HepG2 (cell line): ENCODE results near the gene CIB1.

Source experiments
- BHLHE40 ChIP-seq: IDR thresholded peaks from 2 replicates; pipeline ENCODE4 v1.6.1; 2011; ENCODE audit warnings: low read length, improper control_type of control experiment
- EP300 ChIP-seq, 3 experiments: sonication (generic) in 1 of 3; formaldehyde crosslinking in 1 of 3; IDR thresholded peaks; 2 replicates each; pipeline versions ENCODE4 v1.5.1 to v1.6.1; 2011 to 2020; ENCODE audit warnings: low read depth in 2 of 3, low read length in 2 of 3, borderline replicate concordance in 1 of 3, improper control_type of control experiment in 1 of 3, mild to moderate bottlenecking in 1 of 3, missing genetic modification reagents in 1 of 3, moderate library complexity in 1 of 3
- EZH2 ChIP-seq: conservative IDR thresholded peaks from 2 replicates; pipeline ENCODE4 v1.6.1; 2012; ENCODE audit warnings: mild to moderate bottlenecking, low read depth, low read length, moderate library complexity
- FOSL1 ChIP-seq: sonication (generic); formaldehyde crosslinking; IDR thresholded peaks from 2 replicates; pipeline ENCODE4 v1.9.0; 2021; ENCODE audit warnings: missing genetic modification reagents, borderline replicate concordance
- FOXJ3 ChIP-seq: sonication (generic); formaldehyde crosslinking; IDR thresholded peaks from 2 replicates; pipeline ENCODE4 v1.4.0; 2020; ENCODE audit warnings: missing genetic modification reagents, mild to moderate bottlenecking, borderline replicate concordance
- HNF4G ChIP-seq, 2 experiments: sonication (generic) in 1 of 2; formaldehyde crosslinking in 1 of 2; IDR thresholded peaks; 2 replicates each; pipeline versions ENCODE4 v1.4.0 to v1.6.1; 2011 to 2020; ENCODE audit warnings: borderline replicate concordance in 2 of 2, low read depth in 2 of 2, mild to moderate bottlenecking in 2 of 2, low read length in 1 of 2, missing genetic modification reagents in 1 of 2, moderate library complexity in 1 of 2
- SUZ12 ChIP-seq: fragments of 150-350 bp; IDR thresholded peaks from 2 replicates; pipeline ENCODE4 v1.6.1; 2014; ENCODE audit warnings: low read depth, low read length
- TBL1XR1 ChIP-seq: fragments of 150-350 bp; IDR thresholded peaks from 2 replicates; pipeline ENCODE4 v1.6.1; 2014; ENCODE audit warnings: borderline replicate concordance, low read length; ENCODE audit not compliant: partially characterized antibody
- ZBTB20 ChIP-seq: sonication (generic); formaldehyde crosslinking; IDR thresholded peaks from 2 replicates; pipeline ENCODE4 v1.8.1; 2023; ENCODE audit warnings: missing genetic modification reagents, low read depth, mild to moderate bottlenecking, borderline replicate concordance
- ZNF589 ChIP-seq: sonication (generic); formaldehyde crosslinking; conservative IDR thresholded peaks from 2 replicates; pipeline ENCODE4 v1.8.0; 2022; ENCODE audit warnings: mild to moderate bottlenecking, moderate library complexity, missing genetic modification reagents
- TF ChIP-seq, protein P1 (sequence below): sonication (generic); formaldehyde crosslinking; IDR thresholded peaks from 2 replicates; pipeline ENCODE4 v1.4.0; 2020; ENCODE audit warnings: missing genetic modification reagents, borderline replicate concordance
- TF ChIP-seq, protein P2 (sequence below): sonication (generic); formaldehyde crosslinking; IDR thresholded peaks from 2 replicates; pipeline ENCODE4 v1.5.0; 2020; ENCODE audit warnings: mild to moderate bottlenecking, missing genetic modification reagents, moderate library complexity
- TF ChIP-seq, protein P3 (sequence below), 2 experiments: IDR thresholded peaks; 2 replicates each; pipeline ENCODE4 v1.6.1; 2011 to 2012; ENCODE audit warnings: low read length in 2 of 2, borderline replicate concordance in 1 of 2, low read depth in 1 of 2, mild to moderate bottlenecking in 1 of 2, moderate library complexity in 1 of 2

DNA sequence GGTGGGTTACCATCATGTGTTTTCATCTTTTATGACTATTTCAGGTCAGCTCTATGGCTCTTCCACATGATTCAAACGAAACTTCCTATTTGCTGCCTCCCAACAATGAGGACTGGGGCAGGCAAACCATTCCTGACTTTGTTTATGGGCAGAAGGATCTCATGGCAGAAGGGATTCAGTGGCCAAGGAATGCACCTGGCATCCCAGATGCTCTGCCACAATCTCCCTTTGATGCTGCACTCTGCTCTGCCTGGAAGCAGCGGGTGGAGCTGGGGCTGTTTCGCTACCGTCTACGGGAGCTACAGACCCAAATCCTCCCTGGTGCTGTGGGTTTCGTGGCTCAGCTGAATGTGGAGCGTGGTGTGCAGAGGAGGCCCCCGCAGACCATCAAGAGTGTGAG, 7.1 kb upstream of the CIB1 start:
- TF ChIP-seq BHLHE40 = no peak
- TF ChIP-seq, protein P1, sequence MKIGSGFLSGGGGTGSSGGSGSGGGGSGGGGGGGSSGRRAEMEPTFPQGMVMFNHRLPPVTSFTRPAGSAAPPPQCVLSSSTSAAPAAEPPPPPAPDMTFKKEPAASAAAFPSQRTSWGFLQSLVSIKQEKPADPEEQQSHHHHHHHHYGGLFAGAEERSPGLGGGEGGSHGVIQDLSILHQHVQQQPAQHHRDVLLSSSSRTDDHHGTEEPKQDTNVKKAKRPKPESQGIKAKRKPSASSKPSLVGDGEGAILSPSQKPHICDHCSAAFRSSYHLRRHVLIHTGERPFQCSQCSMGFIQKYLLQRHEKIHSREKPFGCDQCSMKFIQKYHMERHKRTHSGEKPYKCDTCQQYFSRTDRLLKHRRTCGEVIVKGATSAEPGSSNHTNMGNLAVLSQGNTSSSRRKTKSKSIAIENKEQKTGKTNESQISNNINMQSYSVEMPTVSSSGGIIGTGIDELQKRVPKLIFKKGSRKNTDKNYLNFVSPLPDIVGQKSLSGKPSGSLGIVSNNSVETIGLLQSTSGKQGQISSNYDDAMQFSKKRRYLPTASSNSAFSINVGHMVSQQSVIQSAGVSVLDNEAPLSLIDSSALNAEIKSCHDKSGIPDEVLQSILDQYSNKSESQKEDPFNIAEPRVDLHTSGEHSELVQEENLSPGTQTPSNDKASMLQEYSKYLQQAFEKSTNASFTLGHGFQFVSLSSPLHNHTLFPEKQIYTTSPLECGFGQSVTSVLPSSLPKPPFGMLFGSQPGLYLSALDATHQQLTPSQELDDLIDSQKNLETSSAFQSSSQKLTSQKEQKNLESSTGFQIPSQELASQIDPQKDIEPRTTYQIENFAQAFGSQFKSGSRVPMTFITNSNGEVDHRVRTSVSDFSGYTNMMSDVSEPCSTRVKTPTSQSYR (CRISPR knock-in tag) = no peak
- TF ChIP-seq ZNF589 = no peak
- TF ChIP-seq, protein P2, sequence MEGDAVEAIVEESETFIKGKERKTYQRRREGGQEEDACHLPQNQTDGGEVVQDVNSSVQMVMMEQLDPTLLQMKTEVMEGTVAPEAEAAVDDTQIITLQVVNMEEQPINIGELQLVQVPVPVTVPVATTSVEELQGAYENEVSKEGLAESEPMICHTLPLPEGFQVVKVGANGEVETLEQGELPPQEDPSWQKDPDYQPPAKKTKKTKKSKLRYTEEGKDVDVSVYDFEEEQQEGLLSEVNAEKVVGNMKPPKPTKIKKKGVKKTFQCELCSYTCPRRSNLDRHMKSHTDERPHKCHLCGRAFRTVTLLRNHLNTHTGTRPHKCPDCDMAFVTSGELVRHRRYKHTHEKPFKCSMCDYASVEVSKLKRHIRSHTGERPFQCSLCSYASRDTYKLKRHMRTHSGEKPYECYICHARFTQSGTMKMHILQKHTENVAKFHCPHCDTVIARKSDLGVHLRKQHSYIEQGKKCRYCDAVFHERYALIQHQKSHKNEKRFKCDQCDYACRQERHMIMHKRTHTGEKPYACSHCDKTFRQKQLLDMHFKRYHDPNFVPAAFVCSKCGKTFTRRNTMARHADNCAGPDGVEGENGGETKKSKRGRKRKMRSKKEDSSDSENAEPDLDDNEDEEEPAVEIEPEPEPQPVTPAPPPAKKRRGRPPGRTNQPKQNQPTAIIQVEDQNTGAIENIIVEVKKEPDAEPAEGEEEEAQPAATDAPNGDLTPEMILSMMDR (CRISPR knock-in tag) = no peak
- no peak for TF ChIP-seq FOSL1 (CRISPR knock-in tag)
- TF ChIP-seq TBL1XR1 = no peak
- no peak for TF ChIP-seq FOXJ3 (CRISPR knock-in tag)
- TF ChIP-seq, protein P3, sequence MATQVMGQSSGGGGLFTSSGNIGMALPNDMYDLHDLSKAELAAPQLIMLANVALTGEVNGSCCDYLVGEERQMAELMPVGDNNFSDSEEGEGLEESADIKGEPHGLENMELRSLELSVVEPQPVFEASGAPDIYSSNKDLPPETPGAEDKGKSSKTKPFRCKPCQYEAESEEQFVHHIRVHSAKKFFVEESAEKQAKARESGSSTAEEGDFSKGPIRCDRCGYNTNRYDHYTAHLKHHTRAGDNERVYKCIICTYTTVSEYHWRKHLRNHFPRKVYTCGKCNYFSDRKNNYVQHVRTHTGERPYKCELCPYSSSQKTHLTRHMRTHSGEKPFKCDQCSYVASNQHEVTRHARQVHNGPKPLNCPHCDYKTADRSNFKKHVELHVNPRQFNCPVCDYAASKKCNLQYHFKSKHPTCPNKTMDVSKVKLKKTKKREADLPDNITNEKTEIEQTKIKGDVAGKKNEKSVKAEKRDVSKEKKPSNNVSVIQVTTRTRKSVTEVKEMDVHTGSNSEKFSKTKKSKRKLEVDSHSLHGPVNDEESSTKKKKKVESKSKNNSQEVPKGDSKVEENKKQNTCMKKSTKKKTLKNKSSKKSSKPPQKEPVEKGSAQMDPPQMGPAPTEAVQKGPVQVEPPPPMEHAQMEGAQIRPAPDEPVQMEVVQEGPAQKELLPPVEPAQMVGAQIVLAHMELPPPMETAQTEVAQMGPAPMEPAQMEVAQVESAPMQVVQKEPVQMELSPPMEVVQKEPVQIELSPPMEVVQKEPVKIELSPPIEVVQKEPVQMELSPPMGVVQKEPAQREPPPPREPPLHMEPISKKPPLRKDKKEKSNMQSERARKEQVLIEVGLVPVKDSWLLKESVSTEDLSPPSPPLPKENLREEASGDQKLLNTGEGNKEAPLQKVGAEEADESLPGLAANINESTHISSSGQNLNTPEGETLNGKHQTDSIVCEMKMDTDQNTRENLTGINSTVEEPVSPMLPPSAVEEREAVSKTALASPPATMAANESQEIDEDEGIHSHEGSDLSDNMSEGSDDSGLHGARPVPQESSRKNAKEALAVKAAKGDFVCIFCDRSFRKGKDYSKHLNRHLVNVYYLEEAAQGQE (IDR thresholded peaks at IDR 0.05; ENCODE audit: borderline replicate concordance in 1 of 2, low read depth in 1 of 2, low read length in 2 of 2) = no peak
- TF ChIP-seq ZBTB20 = no peak
- no peak for TF ChIP-seq EZH2
- no peak for TF ChIP-seq EP300 (IDR thresholded peaks at IDR 0.05; ENCODE audit: low read depth in 2 of 2, low read length in 2 of 2)
- no peak for TF ChIP-seq EP300 (CRISPR knock-in tag; IDR thresholded peaks at IDR 0.05; ENCODE audit: borderline replicate concordance)
- TF ChIP-seq SUZ12 = no peak
- no peak for TF ChIP-seq HNF4G (IDR thresholded peaks at IDR 0.05; ENCODE audit: borderline replicate concordance, low read depth, low read length)
- TF ChIP-seq HNF4G (CRISPR knock-in tag; IDR thresholded peaks at IDR 0.05; ENCODE audit: borderline replicate concordance, low read depth) = no peak
